HepG2 (cell line): Measurements from ENCODE around the gene TWNK. TPM values are rescaled to one million over a fixed set of nuclear protein-coding genes. Genes with fewer than 3 reads are reported as not detected.
A peak's percentile ranks its signal among the peaks of the same experiment; 100 is the strongest.

Source experiments
- CENPBD1 ChIP-seq: sonication (generic); formaldehyde crosslinking; IDR thresholded peaks from 2 replicates; pipeline ENCODE4 v1.8.0; 2022; ENCODE audit warnings: missing genetic modification reagents, low read depth, mild to moderate bottlenecking, borderline replicate concordance
- DNMT1 ChIP-seq: sonication (generic); formaldehyde crosslinking; IDR thresholded peaks from 2 replicates; pipeline ENCODE4 v1.5.1; 2020; ENCODE audit warnings: mild to moderate bottlenecking, missing genetic modification reagents
- EP300 ChIP-seq, 3 experiments: sonication (generic) in 1 of 3; formaldehyde crosslinking in 1 of 3; IDR thresholded peaks; 2 replicates each; pipeline versions ENCODE4 v1.5.1 to v1.6.1; 2011 to 2020; ENCODE audit warnings: low read depth in 2 of 3, low read length in 2 of 3, borderline replicate concordance in 1 of 3, improper control_type of control experiment in 1 of 3, mild to moderate bottlenecking in 1 of 3, missing genetic modification reagents in 1 of 3, moderate library complexity in 1 of 3
- ERF ChIP-seq: IDR thresholded peaks from 2 replicates; pipeline ENCODE4 v1.6.1; 2018; ENCODE audit warnings: missing biosample characterization, missing genetic modification reagents
- HMG20B ChIP-seq: conservative IDR thresholded peaks from 2 replicates; pipeline ENCODE4 v1.6.1; 2016; ENCODE audit warnings: missing genetic modification reagents, missing compliant biosample characterization
- IRF2 ChIP-seq: IDR thresholded peaks from 2 replicates; pipeline ENCODE4 v1.6.1; 2018; ENCODE audit warnings: missing genetic modification reagents, missing compliant biosample characterization
- KDM4B ChIP-seq: sonication (generic); formaldehyde crosslinking; IDR thresholded peaks from 2 replicates; pipeline ENCODE4 v1.4.0; 2020; ENCODE audit warnings: missing genetic modification reagents
- MAFK ChIP-seq, 2 experiments: IDR thresholded peaks in 1 of 2; conservative IDR thresholded peaks in 1 of 2; 2 replicates each; pipeline ENCODE4 v1.6.1; 2011; ENCODE audit warnings: improper control_type of control experiment in 2 of 2, low read length in 2 of 2
- NCOA5 ChIP-seq: sonication (generic); formaldehyde crosslinking; IDR thresholded peaks from 2 replicates; pipeline ENCODE4 v1.4.0; 2020; ENCODE audit warnings: missing genetic modification reagents
- NFIC ChIP-seq: IDR thresholded peaks from 2 replicates; pipeline ENCODE4 v1.6.1; 2012; ENCODE audit warnings: mild to moderate bottlenecking, low read length, inconsistent platforms
- NFRKB ChIP-seq: fragments of 450-650 bp; IDR thresholded peaks from 2 replicates; pipeline ENCODE4 v1.6.1; 2017
- RAD21 ChIP-seq: fragments of 450-650 bp; formaldehyde crosslinking; IDR thresholded peaks from 2 replicates; pipeline ENCODE4 v1.5.0; 2020; ENCODE audit warnings: mild to moderate bottlenecking
- SP4 ChIP-seq: sonication (generic); formaldehyde crosslinking; IDR thresholded peaks from 2 replicates; pipeline ENCODE4 v1.8.1; 2023; ENCODE audit warnings: mild to moderate bottlenecking, missing genetic modification reagents
- ZNF558 ChIP-seq: sonication (generic); formaldehyde crosslinking; IDR thresholded peaks from 2 replicates; pipeline ENCODE4 v1.9.0; 2022; ENCODE audit warnings: mild to moderate bottlenecking, missing genetic modification reagents, borderline replicate concordance
- ZNF746 ChIP-seq: sonication (generic); formaldehyde crosslinking; IDR thresholded peaks from 2 replicates; pipeline ENCODE4 v1.8.0; 2022; ENCODE audit warnings: mild to moderate bottlenecking, missing genetic modification reagents
- ZNF772 ChIP-seq: sonication (generic); formaldehyde crosslinking; IDR thresholded peaks from 2 replicates; pipeline ENCODE4 v1.5.0; 2020; ENCODE audit warnings: mild to moderate bottlenecking, missing genetic modification reagents
- polyA plus RNA-seq, 8 experiments: library from polyadenylated mRNA; depleted of rRNA in 3 of 8; stranded (reverse) in 7 of 8; unstranded in 1 of 8; fragments of >200 nt; fragmentation: Illumina TruSeq in 4 of 8; extraction: Trizol in 4 of 8; gene quantifications; 2 replicates each; pipeline versions ENCODE4 v1.2.1 to v1.2.3, GENCODE V29; 2011 to 2016; ENCODE audit warnings: low read depth in 4 of 8, missing spikeins in 1 of 8, mixed read lengths in 1 of 8; ENCODE audit not compliant: insufficient read depth in 1 of 8
- total RNA-seq, 5 experiments: library from RNA; depleted of rRNA; stranded (reverse); fragments of >200 nt; fragmentation: Illumina TruSeq; extraction: Trizol; gene quantifications; 2 replicates each; pipeline ENCODE4 v1.2.3, GENCODE V29; 2016; ENCODE audit warnings: low read depth in 1 of 5
- TF ChIP-seq, protein P1 (sequence below): sonication (generic); formaldehyde crosslinking; IDR thresholded peaks from 2 replicates; pipeline ENCODE4 v1.5.1; 2020; ENCODE audit warnings: missing genetic modification reagents, mild to moderate bottlenecking, borderline replicate concordance
- TF ChIP-seq, protein P2 (sequence below): sonication (generic); formaldehyde crosslinking; IDR thresholded peaks from 2 replicates; pipeline ENCODE4 v1.9.0; 2021; ENCODE audit warnings: mild to moderate bottlenecking, missing genetic modification reagents
- TF ChIP-seq, protein P3 (sequence below): sonication (generic); formaldehyde crosslinking; IDR thresholded peaks from 2 replicates; pipeline ENCODE4 v1.5.0; 2020; ENCODE audit warnings: missing genetic modification reagents

TWNK gene
- total and polyA plus RNA-seq, 2 of the 13 experiments (the other 11 are each of a cell fraction or from before 2014, with no cell fraction given), result 10.7 to 16.5 TPM

- TF ChIP-seq MAFK (conservative IDR thresholded peaks at IDR 0.05 in 1 of 2, IDR thresholded peaks at IDR 0.05 in 1 of 2; ENCODE audit: low read length in 2 of 2) (no peak), RAD21 (CRISPR knock-in tag) (peak; percentile 28), CENPBD1 (CRISPR knock-in tag) (no peak), NCOA5 (no peak), EP300 (IDR thresholded peaks at IDR 0.05; ENCODE audit: low read depth in 2 of 2, low read length in 2 of 2) (peak in 1 of 2 experiments; percentile 85; a peak in 2 of 4 replicates), EP300 (CRISPR knock-in tag; IDR thresholded peaks at IDR 0.05; ENCODE audit: borderline replicate concordance) (peak; percentile 90), DNMT1 (CRISPR knock-in tag) (no peak), NFIC (no peak), KDM4B (CRISPR knock-in tag) (peak; percentile 79; the same call in 1 of the 2 replicates), ZNF558 (peak; percentile 22; the same call in 1 of the 2 replicates), SP4 (CRISPR knock-in tag) (peak; percentile 79), ZNF772 (peak; percentile 20; the same call in 1 of the 2 replicates), NFRKB (no peak), ERF (CRISPR knock-in tag) (peak; percentile 67; the same call in 1 of the 2 replicates), HMG20B (CRISPR knock-in tag) (peak; percentile 93), ZNF746 (peak; percentile 91), IRF2 (peak; percentile 94)
- TF ChIP-seq, protein P1, sequence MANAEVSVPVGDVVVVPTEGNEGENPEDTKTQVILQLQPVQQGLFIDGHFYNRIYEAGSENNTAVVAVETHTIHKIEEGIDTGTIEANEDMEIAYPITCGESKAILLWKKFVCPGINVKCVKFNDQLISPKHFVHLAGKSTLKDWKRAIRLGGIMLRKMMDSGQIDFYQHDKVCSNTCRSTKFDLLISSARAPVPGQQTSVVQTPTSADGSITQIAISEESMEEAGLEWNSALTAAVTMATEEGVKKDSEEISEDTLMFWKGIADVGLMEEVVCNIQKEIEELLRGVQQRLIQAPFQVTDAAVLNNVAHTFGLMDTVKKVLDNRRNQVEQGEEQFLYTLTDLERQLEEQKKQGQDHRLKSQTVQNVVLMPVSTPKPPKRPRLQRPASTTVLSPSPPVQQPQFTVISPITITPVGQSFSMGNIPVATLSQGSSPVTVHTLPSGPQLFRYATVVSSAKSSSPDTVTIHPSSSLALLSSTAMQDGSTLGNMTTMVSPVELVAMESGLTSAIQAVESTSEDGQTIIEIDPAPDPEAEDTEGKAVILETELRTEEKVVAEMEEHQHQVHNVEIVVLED (CRISPR knock-in tag), result peak; percentile 29; the same call in 1 of the 2 replicates
- TF ChIP-seq, protein P2, sequence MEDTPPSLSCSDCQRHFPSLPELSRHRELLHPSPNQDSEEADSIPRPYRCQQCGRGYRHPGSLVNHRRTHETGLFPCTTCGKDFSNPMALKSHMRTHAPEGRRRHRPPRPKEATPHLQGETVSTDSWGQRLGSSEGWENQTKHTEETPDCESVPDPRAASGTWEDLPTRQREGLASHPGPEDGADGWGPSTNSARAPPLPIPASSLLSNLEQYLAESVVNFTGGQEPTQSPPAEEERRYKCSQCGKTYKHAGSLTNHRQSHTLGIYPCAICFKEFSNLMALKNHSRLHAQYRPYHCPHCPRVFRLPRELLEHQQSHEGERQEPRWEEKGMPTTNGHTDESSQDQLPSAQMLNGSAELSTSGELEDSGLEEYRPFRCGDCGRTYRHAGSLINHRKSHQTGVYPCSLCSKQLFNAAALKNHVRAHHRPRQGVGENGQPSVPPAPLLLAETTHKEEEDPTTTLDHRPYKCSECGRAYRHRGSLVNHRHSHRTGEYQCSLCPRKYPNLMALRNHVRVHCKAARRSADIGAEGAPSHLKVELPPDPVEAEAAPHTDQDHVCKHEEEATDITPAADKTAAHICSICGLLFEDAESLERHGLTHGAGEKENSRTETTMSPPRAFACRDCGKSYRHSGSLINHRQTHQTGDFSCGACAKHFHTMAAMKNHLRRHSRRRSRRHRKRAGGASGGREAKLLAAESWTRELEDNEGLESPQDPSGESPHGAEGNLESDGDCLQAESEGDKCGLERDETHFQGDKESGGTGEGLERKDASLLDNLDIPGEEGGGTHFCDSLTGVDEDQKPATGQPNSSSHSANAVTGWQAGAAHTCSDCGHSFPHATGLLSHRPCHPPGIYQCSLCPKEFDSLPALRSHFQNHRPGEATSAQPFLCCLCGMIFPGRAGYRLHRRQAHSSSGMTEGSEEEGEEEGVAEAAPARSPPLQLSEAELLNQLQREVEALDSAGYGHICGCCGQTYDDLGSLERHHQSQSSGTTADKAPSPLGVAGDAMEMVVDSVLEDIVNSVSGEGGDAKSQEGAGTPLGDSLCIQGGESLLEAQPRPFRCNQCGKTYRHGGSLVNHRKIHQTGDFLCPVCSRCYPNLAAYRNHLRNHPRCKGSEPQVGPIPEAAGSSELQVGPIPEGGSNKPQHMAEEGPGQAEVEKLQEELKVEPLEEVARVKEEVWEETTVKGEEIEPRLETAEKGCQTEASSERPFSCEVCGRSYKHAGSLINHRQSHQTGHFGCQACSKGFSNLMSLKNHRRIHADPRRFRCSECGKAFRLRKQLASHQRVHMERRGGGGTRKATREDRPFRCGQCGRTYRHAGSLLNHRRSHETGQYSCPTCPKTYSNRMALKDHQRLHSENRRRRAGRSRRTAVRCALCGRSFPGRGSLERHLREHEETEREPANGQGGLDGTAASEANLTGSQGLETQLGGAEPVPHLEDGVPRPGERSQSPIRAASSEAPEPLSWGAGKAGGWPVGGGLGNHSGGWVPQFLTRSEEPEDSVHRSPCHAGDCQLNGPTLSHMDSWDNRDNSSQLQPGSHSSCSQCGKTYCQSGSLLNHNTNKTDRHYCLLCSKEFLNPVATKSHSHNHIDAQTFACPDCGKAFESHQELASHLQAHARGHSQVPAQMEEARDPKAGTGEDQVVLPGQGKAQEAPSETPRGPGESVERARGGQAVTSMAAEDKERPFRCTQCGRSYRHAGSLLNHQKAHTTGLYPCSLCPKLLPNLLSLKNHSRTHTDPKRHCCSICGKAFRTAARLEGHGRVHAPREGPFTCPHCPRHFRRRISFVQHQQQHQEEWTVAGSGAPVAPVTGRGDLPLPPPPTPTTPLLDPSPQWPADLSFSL, result peak; percentile 43; the same call in 1 of the 2 replicates
- TF ChIP-seq, protein P3, sequence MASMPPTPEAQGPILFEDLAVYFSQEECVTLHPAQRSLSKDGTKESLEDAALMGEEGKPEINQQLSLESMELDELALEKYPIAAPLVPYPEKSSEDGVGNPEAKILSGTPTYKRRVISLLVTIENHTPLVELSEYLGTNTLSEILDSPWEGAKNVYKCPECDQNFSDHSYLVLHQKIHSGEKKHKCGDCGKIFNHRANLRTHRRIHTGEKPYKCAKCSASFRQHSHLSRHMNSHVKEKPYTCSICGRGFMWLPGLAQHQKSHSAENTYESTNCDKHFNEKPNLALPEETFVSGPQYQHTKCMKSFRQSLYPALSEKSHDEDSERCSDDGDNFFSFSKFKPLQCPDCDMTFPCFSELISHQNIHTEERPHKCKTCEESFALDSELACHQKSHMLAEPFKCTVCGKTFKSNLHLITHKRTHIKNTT, result no peak
These were observed 16.2 kb upstream of the TWNK start (continued) for GRCh38 chr10:100970914-100971811.
